Stimulated activated naive CD4-positive, alpha-beta T cell treated with Interleukin-2 at 50 U/mL for 16 hours (primary cell): ENCODE results near the gene GALNT12.

ENCODE experiments used
- DNase-seq: peaks from one replicate; lab custom pipeline; 2025; lab: John Stamatoyannopoulos, UW

Gene GALNT12

DNA sequence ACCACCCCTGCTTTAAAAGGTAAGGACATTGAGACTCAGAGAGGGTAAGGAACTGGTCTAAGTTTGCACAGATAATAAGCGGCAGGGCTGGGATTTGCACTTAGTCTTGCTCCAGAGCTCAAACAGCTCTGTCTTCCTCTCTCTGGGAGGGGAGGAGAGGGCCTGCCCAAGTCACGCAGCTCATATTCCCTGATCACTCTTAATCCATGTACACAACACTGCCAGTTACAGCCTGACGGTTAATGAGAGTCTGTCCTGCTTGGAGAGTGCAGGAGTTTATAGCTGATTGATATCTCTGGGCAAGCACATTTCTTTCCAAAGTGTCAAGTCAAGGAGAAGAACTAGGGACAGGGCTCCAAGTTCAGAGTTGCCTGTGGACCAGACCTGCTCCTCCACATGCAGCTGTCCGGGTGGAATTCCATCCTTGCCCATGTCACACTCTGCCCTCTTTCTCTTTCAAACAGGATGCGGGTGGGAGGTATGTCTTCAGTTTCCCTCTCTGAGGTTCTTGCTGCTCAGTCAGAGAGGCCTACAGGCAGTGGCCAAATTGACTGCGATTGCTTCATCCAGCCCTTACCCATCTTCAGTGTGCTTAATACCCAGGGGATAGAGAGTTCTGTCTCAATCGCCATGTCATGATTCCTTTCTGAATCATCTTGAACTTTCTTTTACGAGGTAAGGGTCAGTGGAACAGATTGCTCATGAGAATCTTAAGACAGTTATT is 54.5 kb downstream of the GALNT12 start:
- no peak for DNase-seq

DNA sequence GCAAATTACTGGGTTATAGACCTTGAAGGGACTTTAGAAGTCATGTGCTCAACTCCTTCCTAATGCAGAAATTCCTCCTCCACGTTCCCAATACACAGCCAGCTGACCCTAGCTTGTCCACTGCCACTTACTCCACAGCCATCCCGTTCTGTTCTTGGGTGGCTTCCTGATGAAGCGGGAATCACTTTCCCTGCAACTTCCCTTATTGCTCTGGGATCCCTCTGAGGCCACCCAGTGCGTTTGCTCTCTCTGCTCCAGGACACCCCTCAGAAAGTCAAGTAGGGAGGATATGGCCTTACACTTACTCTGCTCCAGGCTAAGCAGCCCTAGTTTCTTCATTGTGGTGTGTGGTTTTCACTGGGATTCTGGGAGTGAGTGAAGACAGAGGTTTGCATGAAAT is 55.5 kb downstream of the GALNT12 start:
- DNase-seq, result no peak

DNA sequence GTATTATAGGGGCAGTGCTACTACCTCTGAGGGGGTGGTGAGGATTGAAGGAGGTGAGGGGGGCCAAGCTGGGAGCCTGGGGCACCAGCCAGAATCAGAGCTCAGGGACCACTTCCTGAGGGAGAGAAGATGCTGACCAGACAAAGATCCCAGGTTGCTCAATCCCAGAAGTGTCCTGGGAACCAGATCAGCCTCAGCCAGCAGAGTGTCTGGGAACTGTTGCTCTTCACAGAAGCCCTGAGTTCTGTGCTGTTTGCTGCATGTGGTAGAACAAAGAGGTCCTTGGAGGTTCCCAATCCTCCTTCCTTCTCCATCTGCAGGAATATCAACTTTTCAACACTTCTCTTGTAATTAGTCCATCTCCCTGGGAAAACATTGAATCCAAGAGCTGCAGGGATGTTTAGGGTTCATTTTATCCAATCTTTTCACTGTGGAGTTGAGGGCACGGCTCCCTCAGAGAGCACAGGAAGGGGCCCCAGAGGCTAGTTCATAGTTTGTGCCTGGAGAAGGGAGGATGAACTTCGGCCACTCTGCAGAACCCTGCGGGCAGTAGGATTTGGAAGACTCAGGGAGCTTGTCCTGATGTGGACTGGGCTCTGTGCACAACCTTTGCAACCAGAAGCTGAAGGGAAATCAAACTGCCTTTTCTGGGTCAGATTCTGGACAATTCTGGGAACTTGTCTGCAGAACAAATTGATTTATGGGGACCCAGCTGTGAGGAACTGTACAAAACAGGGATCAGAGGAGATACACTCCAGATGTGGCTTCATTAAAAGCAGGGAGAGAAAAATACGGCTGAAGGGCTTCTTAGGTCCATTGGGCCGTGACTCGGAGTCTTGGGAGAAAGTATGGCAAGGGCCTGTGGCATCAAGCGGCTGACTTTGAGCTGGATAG is 57.1 kb downstream of the GALNT12 start:
- DNase-seq, result no peak

DNA sequence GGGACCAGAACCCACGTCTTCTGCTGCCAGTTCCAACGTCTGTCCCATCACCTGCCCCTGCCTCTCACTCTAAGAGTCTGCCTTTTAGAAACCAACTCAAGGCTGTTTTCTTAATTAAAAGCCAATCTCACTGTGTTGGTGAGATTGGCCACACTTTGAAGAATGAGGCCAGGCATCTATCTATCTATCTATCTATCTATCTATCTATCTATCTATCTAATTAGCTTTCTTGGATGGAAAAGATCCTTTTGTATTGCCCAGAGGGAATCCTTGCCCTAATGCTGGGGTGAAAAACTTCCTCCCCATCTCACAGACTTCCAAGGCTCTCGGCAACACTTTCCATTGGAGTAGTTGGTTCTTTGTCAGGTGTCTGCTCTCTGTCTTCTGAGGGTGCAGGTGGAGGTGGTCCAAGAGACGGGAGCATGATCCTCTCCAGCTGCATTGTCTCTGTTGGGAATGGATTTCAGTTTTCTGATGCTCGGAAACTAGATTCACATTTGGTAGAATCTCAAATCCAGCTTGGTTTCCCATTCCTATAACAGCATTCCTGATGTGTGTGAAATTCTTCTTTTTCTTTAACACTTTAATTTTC is 57.9 kb downstream of the GALNT12 start:
- no peak for DNase-seq

- no peak for DNase-seq
Observed at GRCh38 chr9:98866435-98867102, 59.1 kb downstream of the GALNT12 start.

DNA sequence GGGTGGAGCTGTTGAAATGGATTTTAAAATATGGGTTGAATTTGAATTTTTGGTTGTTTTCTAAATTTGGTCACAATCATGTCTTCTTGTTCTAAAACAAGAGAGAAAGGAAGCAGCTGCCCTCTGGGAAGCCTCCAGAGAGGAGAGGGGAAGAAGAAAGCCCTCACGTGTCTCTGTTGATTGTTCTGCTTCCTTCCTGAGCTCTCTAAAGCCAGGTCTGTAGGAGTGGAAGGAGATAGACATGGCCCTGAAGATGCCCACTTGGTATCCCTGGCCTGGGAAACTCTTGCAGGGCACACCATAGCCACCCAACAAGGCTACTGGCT is 59.6 kb downstream of the GALNT12 start:
- DNase-seq, result no peak

- DNase-seq, result no peak
Observed at GRCh38 chr9:98867429-98868168, 60.1 kb downstream of the GALNT12 start.

DNA sequence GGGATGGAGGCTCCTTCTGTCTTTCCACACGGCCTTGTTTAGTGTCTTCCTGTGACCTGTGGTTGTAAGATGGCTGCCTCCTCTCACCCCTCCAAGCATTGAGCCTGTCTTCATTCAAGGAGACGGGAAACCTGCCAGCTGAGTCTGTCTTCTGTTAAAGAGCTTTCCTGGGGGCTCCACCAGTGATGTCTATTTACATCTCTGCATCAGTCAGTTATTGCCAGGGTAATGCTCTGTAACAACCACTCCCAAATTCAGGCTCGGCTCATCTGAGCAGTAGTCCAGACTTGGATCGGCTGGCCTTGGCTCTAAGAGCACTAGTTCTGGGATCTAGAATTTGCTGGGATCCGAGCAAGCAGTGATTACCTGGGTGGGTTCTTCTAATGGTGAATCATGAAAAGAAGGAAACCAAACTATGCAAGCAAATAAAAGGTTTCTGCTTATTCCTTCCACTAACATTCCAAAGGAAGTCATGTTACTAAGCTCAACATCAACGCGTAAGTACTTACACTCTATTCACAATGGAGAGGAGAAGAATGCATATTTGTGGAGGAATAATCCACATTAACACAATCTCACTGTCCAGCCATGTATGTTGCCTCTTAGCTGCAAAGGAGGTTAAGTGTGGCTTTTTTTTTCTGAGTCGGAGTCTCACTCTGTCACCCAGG is 61.7 kb downstream of the GALNT12 start:
- no peak for DNase-seq

DNA sequence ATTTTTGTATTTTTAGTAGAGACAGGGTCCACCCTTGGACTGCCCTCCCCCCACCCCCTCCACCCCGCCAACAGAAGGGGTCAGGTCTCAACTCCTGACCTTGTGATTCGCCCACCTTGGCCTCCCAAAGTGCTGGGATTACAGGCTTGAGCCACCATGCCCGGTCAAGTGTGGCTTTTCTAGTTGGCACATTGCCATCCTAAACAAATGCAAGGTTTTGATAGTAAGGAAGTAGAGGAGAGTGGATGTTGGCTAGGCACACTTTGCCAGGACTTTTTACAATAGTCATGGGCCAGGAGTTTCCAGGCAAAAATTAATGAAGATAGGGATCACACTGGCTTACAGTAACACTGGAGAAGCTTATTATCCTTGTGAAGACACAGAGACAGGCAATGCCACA is 62.4 kb downstream of the GALNT12 start:
- no peak for DNase-seq

DNA sequence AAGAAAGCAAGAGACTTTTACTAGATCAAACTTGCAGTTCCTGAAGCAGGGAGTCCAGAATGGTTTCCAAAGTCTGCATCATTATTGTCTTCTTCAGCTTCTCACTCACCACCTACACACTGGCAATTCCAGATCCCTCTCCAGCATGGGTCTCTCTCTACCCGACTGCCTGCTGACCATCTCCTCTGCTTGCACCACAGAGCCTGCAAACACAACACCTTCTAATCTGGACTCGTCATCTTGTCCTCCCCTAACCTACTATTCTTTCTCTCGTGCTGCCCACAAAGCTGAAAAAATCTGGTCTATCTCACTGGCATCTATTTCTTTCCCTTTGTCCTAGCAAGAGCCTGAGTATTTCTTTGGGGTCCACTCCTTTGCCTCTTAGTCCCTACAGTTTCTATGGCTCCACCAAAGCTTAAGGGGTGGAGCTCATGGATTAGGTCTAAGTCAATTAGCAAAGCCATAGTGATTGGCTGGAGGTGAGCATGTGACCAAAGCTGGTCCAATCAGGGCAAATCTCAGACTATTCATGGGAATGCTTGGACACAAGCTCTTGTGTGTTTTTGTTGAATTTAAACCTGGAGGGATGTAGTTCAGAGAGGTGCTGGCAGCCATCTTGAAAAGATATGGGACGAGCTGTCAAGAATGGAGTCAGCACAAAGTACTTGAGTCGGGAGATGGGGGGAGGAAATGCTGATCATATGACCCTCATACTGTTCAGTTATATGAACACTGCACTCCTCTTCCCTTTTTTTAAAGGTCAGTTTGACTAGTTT is 63.5 kb downstream of the GALNT12 start:
- DNase-seq, result no peak

- no peak for DNase-seq
Observed at GRCh38 chr9:98871558-98872065, 64.1 kb downstream of the GALNT12 start.

DNA sequence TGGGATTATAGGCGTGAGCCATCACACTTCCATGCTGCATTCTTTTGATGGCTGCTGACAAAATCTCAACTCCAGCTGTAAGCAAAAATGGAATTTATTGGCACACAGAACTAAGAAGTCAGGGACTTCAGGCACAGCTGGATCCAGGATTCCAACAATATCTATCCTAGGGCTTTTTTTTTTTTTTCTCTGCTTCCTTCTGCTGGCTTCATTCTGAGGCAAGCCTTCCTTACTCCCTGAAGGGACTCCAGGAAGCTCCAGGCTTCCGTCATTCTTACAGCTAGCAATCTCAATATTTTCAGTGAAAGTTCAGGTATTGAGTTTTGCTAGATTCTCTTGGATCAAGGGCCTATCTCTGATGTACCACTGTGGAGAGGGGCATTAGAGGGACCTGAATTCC is 66.1 kb downstream of the GALNT12 start:
- DNase-seq, result no peak

GRCh38 chr9:98873951-98874371 is 66.5 kb downstream of the GALNT12 start:
- DNase-seq, result no peak

DNA sequence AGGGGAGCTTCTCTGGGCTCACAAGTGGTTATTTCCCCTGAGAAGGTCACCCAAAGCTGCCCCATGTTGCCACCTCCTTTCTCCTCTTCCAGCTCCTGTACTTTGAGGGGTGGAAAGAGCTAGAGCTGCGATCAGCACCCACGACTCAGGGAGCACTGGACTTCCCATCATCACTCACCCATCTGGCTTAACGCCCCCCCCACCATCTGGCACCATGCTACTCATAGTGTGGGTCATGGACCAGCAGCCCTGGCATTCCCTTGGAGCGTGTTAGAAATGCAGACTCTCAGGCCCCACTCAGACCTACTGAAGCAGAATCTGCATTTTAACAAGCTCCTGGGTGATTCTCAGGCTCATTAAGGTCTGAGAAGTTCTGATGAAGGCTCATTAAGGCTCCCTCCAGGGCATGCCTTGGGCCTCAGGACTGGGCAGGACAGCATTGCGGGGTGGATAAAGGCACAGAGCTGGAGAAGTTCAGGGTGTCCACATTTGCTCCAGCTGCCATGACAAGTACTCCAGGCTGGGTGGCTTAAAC is 67.3 kb downstream of the GALNT12 start:
- no peak for DNase-seq

DNA sequence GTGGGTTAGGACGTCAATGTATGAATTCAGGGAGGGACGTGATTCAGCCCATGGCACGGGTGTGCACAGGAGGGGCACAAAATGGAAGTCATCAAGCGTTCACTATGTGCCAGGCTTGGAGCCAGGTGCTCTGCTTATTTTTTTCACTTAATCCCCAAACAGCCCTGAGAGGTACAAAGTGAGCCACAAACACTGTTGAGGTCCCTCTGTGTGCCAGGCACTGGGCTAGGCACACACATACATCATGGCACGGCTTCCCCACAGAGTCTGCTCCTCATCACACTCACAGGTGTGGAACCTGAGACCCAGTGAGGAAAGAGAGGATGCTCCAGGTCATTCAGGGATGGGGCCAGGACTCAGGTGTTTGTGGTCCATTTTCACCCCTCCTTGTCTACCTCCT is 68.1 kb downstream of the GALNT12 start:
- no peak for DNase-seq

DNA sequence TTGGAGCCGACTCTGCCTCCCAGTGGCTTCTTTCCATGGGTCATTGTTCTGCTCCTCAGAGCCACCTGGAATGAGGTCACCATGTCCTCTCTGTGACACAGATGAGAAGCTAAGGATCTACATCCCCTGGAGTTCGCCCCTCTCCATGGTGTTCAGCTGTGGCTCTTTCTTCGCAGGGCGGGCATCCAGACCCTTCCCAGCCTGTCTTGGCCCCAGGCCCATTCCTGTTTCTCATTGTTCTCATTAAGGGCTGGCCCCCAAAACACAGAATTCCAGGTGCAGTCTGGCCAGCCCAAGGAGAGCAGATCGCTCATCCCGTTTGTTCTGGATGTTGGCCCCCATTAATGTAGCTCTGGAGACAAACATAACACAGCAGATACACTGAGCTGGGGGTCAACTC is 69.8 kb downstream of the GALNT12 start:
- no peak for DNase-seq

DNA sequence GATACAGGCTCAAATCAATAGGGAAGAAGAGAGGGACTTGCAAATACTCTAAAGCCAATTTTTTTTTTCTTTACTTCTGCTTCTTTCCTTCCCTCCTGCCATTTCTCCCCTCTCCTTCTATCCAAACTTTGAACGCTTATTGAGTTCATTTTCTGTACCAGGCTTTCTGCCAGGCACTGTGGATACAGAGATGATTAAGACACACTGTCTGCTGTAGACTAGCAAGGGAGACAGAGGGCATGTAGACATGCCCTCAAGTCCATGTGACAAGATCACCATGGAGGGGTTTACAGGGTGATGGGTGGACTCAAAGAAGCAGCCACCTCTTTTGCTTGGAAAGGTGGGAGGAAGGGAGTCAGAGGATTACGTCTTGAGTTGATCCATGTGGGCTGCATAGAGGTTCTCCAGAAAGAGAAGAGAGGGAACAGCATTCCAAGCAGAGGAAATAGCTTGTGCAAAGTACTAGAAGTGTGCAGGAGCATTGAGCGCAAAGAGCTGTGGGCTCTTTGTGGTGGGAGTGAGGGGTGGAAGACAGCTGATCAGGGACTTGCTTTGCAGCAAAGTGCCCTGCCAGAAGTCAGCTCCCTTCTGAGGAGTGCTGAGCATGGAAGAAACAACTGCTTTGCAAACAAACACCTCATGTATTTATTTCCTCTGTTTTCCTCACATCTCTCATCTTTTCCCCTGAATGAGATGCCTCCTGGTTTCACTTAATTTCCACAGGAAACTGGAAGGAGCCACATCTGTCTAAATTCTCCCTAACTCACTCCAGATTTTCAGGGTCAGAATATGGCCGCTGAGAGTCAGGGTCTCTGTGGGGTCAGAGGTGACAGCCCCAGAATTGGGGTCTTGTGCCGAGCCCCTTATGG is 71.9 kb downstream of the GALNT12 start:
- no peak for DNase-seq

DNA sequence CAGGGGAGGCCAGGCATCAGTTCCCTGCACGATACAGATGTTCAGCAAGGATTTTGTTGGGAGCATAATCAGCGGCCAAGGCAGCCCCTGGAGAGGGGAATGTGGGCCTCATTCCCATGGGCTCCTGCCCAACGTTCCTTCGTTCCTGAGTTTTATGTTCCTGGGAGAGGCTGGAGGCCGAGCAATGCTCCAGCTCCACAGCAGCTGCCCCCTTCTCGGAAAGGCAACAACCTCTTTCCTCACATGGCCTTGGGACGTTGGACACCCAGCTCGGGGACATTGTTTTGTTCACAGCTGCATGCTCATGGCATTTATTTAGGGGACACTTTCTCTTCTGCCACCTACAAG is 72.5 kb downstream of the GALNT12 start:
- no peak for DNase-seq
